HL-60 (cell line): ENCODE results near the gene PUS1.

Experiments used
- DNase-seq, 2 experiments: peaks; one replicate each; pipeline ENCODE4 v3.0.0-alpha.2; 2010 to 2020; ENCODE audit warnings: low read depth in 1 of 2, low spot score in 1 of 2
- H3K27ac ChIP-seq: fragments of 250-450 bp; sonication (Bioruptor Pico); replicated peaks from 2 replicates; pipeline ENCODE4 v1.5.1; 2020; ENCODE audit warnings: mild to moderate bottlenecking, moderate library complexity
- H3K27me3 ChIP-seq: fragments of 250-450 bp; sonication (Bioruptor Pico); 2 replicates; pipeline ENCODE4 v1.5.1; 2021; ENCODE audit warnings: mild to moderate bottlenecking, moderate library complexity; ENCODE audit not compliant: insufficient read depth, poor library complexity, severe bottlenecking
- H3K4me3 ChIP-seq: replicated peaks from 2 replicates; pipeline ENCODE4 v1.5.1; 2011; ENCODE audit warnings: mild to moderate bottlenecking, control low read depth, low read length; ENCODE audit not compliant: insufficient read depth
- GABPA ChIP-seq: IDR thresholded peaks from 2 replicates; pipeline ENCODE4 v1.6.1; 2012; ENCODE audit warnings: low read depth
- POLR2AphosphoS5 ChIP-seq: IDR thresholded peaks from 2 replicates; pipeline ENCODE4 v1.6.1; 2012; ENCODE audit warnings: low read depth
- SPI1 ChIP-seq: IDR thresholded peaks from 2 replicates; pipeline ENCODE4 v1.6.1; 2012; ENCODE audit warnings: low read depth, mild to moderate bottlenecking, borderline replicate concordance
- TF ChIP-seq, protein P1 (sequence below): IDR thresholded peaks from 2 replicates; pipeline ENCODE4 v1.6.1; 2012; ENCODE audit warnings: low read depth; ENCODE audit not compliant: insufficient replicate concordance
- TF ChIP-seq, protein P2 (sequence below): IDR thresholded peaks from one replicate; pipeline ENCODE4 v1.5.1; 2011; ENCODE audit warnings: low read length, control low read depth, inconsistent platforms; ENCODE audit not compliant: insufficient read depth

PUS1 gene

DNA sequence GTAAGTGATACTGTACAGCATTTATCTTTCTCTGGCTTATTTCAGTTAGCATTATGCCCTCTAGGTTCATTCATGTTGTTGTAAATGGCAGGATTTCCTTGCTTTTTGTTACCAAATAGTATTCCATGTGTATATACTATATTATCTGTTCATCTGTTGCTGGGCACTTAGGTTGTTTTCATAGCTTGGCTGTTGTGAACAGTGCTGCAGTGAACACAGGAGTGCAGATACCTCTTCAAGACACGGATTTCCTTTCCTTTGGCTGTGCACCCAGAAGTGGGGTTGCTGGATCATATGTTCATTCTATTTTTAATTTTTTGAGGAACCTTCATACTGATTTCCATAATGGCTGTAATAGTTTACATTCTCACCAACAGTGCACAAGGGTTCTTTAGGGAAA is 42.1 kb downstream of the PUS1 start:
- Histone ChIP-seq H3K4me3 (no peak overlapping the region), H3K27ac (no peak overlapping the region), H3K27me3 (no peaks in the 10 kb centered on the region)
- TF ChIP-seq SPI1 = no peak
- DNase-seq = no peak

DNA sequence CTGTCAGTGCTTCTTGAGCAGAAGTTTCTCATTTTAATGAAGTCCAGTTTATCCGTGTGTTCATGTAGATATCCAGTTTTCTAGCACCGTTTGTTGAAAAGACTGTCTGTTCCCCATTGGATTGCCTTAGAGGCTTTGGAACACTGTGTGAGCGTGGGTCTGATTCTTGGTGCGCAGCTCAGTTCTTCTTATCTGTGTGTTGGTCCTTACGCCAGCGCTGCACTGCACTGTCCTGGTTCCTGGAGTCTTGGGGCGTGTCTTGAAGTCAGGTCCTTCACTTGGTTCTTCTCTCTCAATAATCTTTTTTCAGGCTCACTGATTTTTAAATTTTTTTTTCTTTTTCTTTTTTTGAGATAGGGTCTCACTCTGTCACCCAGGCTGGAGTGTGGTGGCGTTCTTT is 46.2 kb downstream of the PUS1 start:
- Histone ChIP-seq H3K4me3 (no peak overlapping the region), H3K27me3 (no peaks in the 10 kb centered on the region), H3K27ac (no peak overlapping the region)
- no peak for DNase-seq
- TF ChIP-seq, protein P1, sequence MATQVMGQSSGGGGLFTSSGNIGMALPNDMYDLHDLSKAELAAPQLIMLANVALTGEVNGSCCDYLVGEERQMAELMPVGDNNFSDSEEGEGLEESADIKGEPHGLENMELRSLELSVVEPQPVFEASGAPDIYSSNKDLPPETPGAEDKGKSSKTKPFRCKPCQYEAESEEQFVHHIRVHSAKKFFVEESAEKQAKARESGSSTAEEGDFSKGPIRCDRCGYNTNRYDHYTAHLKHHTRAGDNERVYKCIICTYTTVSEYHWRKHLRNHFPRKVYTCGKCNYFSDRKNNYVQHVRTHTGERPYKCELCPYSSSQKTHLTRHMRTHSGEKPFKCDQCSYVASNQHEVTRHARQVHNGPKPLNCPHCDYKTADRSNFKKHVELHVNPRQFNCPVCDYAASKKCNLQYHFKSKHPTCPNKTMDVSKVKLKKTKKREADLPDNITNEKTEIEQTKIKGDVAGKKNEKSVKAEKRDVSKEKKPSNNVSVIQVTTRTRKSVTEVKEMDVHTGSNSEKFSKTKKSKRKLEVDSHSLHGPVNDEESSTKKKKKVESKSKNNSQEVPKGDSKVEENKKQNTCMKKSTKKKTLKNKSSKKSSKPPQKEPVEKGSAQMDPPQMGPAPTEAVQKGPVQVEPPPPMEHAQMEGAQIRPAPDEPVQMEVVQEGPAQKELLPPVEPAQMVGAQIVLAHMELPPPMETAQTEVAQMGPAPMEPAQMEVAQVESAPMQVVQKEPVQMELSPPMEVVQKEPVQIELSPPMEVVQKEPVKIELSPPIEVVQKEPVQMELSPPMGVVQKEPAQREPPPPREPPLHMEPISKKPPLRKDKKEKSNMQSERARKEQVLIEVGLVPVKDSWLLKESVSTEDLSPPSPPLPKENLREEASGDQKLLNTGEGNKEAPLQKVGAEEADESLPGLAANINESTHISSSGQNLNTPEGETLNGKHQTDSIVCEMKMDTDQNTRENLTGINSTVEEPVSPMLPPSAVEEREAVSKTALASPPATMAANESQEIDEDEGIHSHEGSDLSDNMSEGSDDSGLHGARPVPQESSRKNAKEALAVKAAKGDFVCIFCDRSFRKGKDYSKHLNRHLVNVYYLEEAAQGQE = no peak
- TF ChIP-seq POLR2AphosphoS5 = no peak
- no peak for TF ChIP-seq SPI1
- TF ChIP-seq GABPA = no peak
- TF ChIP-seq, protein P2, sequence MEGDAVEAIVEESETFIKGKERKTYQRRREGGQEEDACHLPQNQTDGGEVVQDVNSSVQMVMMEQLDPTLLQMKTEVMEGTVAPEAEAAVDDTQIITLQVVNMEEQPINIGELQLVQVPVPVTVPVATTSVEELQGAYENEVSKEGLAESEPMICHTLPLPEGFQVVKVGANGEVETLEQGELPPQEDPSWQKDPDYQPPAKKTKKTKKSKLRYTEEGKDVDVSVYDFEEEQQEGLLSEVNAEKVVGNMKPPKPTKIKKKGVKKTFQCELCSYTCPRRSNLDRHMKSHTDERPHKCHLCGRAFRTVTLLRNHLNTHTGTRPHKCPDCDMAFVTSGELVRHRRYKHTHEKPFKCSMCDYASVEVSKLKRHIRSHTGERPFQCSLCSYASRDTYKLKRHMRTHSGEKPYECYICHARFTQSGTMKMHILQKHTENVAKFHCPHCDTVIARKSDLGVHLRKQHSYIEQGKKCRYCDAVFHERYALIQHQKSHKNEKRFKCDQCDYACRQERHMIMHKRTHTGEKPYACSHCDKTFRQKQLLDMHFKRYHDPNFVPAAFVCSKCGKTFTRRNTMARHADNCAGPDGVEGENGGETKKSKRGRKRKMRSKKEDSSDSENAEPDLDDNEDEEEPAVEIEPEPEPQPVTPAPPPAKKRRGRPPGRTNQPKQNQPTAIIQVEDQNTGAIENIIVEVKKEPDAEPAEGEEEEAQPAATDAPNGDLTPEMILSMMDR = no peak

DNA sequence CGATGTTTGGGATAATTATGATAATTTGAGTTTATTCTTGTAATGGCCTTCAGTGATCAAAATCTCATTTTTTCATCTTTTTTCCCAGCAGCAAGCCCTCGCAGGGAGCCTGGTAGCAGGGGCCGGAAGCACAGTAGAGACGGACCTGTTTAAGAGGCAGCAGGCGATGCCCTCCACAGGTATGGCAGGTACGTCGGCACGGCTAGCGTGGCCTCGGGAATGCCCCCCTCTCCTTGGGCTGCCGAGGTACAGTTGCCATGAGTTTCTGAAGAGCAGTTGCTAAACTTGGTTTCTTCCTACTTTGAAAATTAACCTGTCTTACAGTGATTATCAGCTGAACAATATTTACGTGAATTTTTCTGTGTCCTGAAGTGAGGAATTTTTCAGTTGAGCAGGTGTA is 50.5 kb downstream of the PUS1 start:
- Histone ChIP-seq H3K4me3 (no peak overlapping the region), H3K27me3 (no peaks in the 10 kb centered on the region), H3K27ac (no peak overlapping the region)
- no peak for DNase-seq
- TF ChIP-seq SPI1 = no peak
- no peak for TF ChIP-seq POLR2AphosphoS5
- TF ChIP-seq, protein P1 = no peak
- TF ChIP-seq GABPA = no peak
- TF ChIP-seq, protein P2 = no peak

DNA sequence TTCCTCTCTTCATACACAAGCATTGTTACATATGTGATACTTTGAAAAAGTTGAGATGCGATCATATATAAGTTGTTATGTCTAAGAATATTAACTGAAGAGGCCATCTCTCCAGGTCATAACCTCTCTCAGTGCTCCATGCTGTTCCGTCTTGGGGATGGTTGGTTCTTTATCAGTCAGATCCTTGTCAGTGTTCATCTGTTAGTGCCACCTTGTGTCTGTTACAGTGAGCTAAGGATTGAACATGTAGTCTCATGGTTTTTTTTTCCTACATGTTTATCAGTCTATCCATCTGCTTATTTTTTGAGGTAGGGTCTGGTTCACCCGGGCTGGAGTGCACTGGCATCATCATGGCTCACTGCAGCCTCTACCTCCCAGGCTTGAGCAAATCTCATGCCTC is 51.2 kb downstream of the PUS1 start:
- Histone ChIP-seq H3K27ac (no peak overlapping the region), H3K4me3 (no peak overlapping the region), H3K27me3 (no peaks in the 10 kb centered on the region)
- DNase-seq = no peak
- TF ChIP-seq POLR2AphosphoS5 (no peak), GABPA (no peak), SPI1 (no peak)
- TF ChIP-seq, protein P2 = no peak
- TF ChIP-seq, protein P1 = no peak
